HG03175 (cell line): ENCODE data around the gene OOSP1.
"Not testable (repeated sequence)": the region's sequence is repeated elsewhere in the genome, so short reads cannot be mapped to it uniquely, and the experiment has no call there.

Experiments used
- ATAC-seq: cut with Tn5 transposase; IDR thresholded peaks from one replicate; pipeline ENCODE4 v1.9.1; 2021; ENCODE audit warnings: mild to moderate bottlenecking, moderate library complexity; ENCODE audit not compliant: unreplicated experiment

Gene OOSP1

DNA sequence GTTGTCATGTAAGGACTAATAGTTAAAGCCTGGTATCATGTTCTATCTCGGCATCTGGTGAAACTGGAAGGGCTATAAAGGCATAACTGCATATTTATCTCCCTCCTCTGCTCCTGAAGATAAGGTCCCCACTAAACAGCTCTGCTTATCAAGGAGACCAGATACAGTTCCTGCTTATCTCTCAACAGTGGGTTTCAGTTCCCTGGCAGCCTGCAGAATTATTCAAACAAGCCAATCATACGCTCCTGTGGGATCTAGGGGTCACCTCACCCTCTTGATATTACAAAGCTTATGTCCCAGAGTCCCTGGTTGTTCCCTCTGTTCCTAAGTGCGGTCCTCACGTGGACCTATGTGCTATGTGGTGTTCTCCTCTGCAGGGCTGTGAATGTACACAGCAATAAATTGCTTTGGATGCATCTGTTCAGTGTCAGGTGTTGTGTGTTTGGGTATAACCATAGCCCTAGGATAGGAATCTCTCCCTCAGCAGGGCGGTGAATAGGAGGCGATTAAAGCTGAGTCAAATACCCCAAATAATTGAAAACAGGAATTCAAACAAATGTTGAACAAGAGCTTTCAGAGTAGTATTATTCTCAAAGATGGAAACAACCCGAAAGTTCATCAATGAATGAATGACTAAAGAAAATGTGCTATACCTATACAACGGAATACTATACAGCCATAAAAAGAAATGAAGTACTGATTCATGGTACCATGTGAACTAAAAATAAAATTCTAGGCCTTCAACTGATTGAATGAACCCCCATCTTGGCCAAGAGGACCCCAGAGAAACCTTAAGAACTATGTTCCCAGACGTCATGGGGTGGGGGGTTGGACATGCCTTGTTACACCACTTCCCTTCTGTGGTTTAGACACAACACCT, 22.5 kb downstream of the OOSP1 start:
- no peak for ATAC-seq

DNA sequence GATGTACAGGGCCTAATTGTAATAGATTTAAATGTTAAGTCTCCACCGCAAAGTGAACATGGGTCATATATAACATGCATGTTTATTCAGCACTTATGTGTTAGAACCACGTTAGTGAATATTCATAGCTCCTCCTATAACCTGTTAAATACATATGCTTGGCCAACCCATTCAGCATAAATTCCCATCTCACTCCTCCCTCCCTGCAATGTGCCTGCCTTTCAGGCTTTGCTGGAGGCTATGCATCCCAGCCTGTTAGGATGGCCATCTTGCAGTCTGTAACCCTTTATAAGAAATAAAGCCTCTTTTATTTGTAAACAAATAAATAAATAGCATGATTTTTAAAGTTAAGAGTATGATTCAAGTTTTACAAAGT, 23.9 kb downstream of the OOSP1 start:
- ATAC-seq = no peak

DNA sequence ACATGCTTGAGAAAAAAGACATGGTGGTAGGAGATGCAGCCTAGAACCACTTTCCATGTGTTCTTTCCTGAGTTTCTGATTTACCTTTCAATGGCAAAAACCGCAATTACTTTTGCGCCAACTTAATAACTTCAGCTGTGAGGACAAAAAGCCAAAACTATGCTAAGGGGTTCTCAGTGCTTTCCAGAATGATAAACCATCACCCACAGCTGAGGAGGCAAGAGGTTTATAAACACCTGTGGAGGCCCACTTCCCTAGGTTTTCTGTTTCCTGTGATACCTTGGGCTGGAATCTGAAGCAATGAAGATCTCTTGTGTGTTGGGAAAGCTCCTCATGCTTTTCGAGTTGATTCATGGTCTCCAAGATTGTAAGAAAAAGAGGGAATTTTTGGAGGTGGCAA, 25.5 kb downstream of the OOSP1 start, which contains the start of gene OOSP4A:
Gene OOSP4A (plus strand): TSS at position 301 of the 400 bp plus-strand sequence. CDS start 0 bp downstream, at position 301.
- no peak for ATAC-seq

DNA sequence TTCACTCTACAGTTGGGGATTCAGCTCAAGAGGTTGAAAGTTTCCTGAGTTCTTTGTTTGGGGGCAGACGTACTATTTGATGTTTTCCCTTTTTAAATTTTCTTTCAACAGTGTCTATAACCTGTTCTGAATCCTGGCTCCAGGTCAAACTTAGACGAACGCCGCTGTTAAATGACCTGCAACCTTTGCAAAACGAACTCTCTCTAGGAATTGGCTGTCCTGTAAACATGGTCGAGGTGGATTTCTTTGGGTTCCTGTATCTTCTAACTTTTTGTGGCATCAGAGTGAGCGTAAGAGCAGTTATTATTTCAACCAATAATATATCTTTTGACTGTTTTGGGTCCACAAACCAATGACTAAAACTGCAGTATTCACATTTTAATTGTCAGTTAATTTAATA, 27.2 kb downstream of the OOSP1 start:
- ATAC-seq = no peak

DNA sequence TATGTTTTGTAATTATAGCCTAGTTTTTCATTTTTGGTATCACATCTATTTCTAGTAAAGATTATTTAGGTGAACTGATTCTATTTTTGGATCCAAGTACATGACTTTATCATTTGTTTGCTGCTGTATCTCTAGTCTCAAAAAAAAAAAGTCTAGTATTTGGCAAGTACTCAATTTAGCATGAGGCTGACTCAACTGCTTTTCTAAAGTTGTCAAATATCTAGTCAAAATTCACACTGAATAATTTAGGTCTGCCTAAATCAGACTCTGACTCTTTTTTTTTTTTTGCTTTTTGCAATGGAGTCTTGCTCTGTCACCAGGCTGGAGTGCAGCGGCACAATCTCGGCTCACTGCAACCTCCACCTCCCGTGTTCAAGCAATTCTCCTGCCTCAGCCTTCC, 28.0 kb downstream of the OOSP1 start:
- no peak for ATAC-seq

DNA sequence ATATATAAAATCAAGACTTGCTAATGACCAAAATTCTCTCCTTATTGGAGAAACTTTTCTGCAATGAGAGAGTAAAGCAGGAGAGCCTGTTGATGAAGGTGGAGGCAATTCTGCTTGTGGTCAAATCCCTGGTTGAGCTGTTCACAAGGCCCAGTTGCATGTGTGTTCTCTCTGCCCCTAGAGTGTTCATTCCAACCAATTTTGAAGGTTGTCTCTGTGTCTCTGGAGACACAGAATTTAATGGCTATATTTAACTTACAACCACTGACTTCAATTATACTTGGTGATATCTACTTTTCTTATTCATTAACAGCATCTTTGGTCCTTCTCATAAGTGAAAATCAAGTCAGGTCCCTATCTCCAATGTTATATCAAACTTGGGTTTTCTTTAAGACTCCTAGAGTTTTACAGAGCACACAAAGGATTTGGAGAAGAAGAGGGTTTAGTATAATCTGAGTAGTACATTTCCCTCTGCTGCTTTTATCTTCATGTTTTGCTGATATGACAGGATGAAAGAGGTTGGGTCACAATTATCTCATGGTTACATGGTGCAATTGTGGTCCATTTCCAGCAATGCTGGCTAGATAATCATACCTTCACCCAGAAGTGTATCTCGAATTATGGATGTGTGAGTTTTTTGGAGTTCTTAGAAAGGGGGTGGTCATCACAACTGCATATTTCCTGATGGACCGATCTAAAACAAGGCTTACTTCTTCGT, 29.6 kb downstream of the OOSP1 start:
- no peak for ATAC-seq

DNA sequence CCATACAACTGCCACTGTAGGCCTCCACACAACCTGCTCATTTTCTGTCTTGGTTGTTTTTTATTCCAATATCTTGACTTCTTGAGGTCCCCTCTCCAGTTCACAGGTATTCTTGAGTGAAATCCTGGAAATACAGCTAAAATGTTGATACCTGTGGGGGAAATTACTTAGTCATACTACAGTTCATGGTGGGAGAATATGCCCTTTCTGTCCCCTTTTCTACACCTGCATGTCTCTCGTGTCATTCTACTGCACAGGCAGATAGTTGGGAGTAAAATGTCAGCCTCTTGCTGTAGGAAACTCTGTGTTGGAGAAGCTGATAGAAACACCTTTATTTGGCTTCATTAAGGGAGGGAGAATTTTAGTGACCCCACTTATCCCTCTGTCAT, 30.2 kb downstream of the OOSP1 start:
- ATAC-seq = no peak

DNA sequence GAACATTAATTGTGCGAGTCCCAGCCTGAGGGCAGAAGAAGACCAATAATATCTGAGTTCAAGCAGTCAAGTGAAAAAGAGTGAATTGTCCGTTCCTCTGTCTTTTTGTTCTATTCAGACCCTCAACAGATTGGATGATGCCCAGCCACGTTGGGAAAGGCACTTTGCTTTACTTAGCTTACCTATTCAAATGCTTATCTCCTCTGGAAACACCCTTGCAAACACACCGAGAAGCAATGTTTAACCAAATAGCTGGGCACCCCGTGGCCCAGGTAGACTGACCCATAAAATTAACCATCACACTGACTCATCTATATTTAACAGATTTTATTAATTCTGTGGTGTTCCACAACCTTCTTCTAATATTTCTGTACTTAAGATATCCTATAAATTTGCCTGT, 34.9 kb downstream of the OOSP1 start:
- ATAC-seq = no peak

DNA sequence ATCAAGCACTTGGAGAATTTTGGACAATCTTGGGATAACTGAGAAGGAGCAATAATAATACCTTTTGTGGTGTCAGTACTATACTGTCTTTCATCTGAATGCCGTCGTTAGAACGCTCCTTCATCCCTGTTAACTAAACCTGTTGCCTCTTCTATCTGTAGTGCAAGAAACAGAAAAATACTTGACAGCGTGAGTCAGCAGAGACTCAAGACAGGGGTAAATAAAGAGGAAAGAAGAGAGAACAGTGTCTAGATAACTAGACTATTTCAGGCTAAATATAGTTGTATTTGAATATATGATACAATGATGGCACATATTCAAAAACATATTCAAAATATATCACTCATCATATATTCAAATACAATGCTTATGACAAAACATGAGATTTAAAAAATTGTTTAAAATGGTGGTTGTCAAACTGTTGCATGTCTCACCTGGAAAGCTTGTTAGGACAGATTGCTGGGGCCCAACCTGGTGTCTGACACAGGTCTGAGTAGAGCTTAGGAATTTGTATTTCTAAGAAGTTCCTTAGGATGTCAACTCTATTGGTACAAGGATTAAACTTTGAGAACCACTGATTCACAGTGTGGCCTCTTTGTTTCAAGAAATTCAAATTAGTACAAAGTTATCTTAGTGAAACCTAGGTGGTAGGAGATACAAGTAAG, 43.0 kb downstream of the OOSP1 start:
- no peak for ATAC-seq

DNA sequence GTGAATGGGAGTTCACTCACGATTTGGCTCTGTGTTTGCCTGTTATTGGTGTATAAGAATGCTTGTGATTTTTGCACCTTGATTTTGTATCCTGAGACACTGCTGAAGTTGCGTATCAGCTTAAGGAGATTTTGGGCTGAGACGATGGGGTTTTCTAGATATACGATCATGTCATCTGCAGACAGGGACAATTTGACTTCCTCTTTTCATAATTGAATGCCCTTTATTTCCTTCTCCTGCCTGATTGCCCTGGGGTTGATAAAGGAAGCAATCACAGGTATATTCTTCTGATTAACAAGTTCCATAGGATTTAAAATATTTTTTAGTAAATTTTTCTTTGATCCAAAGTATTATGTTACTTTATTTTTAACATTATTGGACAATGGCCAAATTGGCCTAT, 43.8 kb downstream of the OOSP1 start:
- not testable (repeated sequence) for ATAC-seq

DNA sequence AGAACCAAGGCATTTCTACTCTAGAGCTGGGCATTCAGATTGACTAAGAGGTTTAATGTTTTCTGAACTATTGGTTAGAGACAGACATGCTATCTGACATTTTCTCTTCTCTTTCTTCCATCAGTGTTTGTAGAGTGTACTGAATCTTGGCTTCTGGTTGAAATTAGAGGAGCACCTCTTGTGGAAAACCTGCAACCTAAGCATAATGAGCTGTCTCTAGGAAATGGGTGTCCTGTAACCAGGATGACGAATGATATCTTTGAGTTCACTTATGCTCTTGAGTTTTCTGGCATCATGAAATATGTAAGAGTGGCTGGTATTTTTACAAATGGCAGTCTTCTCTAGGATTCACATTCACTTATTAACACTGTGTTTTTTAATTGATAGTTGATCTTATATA, 45.0 kb downstream of the OOSP1 start:
- no peak for ATAC-seq

DNA sequence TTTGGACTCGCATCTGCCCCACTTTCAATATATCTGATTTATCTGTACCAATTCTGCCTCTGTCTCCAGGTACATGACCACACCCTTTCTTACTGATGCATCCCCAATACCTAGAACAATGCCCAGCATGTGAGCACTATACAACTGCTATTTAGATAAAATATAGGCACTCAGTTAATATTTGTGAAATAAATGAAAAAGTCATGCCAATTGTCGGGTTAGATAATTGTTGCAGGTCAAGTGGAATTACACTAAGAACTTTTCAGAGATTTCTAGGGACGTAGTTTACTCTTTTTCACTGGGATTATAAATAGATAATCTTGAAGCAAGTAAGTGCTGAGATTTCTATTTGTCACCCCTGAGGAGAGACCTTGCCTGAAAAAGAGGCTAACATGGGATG, 46.1 kb downstream of the OOSP1 start:
- no peak for ATAC-seq

DNA sequence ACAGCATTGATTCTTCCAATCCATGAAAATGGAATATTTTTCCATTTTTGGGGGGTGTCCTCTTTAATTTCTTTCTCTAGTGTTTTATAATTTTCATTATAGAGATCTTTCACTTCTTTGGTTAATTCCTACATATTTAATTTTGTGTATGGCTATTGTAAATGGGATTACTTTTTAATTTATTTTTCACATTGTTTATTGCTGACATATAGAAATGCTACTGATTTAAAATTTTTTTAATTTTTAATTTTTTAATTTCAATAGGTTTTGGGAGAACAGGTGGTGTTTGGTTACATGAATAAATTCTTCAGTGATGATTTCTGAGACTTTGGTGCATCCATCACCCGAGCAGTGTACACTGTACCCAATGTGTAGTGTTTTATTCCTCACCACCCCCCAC, 52.2 kb downstream of the OOSP1 start:
- no peak for ATAC-seq

DNA sequence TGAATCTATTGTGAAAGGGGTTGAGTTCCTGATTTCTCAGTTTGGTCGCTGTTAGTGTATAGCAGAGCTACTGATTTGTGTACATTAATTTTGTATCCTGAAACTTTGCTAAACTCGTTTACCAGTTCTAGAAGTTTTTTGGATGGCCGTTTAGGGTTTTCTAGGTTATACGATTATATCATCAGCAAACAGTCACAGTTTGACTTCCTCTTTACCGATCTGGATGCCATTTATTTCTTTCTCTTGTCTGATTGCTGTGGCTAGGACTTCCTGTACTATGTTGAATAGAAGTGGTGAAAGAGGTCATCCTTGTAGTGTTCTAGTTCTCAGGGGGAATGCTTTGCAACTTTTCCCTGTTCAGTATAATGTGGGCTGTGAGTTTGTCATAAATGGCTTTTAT, 54.2 kb downstream of the OOSP1 start:
- ATAC-seq = no peak

DNA sequence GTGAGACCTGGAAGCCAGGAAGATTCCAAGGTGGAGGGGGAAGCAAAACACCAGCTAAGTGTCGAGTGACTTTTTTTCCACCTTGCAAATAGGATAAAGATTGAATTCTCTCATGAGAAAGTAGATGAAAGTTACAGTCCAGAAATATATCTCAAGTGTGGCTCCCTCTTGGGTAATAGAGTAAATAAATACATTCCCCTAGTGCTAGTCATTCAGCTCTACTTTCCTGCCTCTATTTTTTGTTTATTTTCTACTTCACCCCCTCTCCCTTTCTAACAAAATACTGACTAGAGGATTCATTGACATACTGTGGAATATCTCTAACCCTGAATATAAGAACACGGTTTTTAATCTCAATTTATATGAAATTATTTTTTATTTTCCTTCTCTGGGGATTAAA, 59.6 kb downstream of the OOSP1 start:
- no peak for ATAC-seq

DNA sequence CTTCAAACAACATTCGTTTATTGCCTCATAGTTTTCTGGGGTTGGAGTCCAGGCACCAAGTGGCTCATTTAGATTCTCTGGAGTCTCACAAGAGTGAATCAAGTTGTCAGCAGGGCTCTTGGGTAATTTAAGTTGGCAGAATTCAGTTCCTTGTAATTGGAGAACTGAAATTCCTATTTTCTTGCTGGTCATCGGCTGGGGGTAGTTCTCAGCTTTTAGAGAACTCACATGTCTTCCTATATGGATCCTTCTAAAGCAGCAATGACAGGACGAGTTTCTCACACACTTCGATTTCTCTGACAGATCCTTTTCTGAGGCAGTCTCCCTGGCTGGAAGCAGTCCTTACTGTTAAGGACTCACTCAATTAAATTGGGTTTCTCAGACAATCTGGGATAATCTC, 61.5 kb downstream of the OOSP1 start:
- no peak for ATAC-seq

DNA sequence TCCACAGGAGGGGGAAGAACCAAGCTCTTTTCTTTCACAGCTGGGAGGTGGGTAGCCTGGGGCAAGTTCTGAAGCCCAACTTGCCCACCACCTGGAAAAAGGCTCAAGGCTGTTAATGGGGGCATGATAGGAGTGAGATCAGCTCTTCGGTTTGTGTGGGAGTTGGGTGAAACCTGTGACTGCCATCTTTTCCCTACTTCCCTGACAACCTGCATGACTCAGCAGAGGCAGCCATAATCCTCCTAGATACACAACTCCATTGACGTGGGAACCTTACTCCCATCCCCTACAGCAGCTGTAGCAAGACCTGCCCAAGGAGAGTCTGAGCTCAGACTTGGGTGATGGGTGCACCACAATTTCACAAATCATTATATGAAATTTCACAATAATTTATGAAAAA, 65.5 kb downstream of the OOSP1 start:
- no peak for ATAC-seq

DNA sequence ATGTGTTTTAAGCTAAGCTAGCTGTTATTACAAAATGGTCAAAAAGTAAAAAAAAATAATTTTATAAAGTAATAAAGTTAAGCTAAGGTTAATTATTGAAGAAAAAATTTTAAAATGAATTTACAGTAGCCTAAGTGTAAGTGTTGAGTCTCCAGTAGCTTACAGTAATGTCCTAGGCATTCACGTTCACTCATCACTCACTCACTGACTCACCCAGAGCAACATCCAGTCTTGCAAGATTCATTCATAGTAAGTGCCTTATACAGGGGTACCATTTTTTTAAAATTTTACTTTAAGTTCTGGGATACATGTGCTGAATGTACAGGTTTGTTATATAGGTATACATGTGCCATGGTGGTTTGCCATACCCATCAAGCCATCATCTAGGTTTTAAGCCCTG, 67.1 kb downstream of the OOSP1 start:
- ATAC-seq = no peak
